Upper lobe of right lung (tissue), 1 donor: ENCODE data around the gene NAALAD2. TPM values are rescaled to one million over a fixed set of nuclear protein-coding genes. Genes with fewer than 3 reads are reported as not detected.
"Not testable (repeated sequence)": the region's sequence is repeated elsewhere in the genome, so short reads cannot be mapped to it uniquely, and the experiment has no call there.

Source experiments
- ATAC-seq: fragments of 200-7000 bp; cut with Tn5 transposase; one replicate; pipeline ENCODE4 v1.9.1; 2020; ENCODE audit warnings: mild to moderate bottlenecking, moderate library complexity
- DNase-seq: peaks from one replicate; pipeline ENCODE4 v3.0.0-alpha.2; 2020
- H3K27ac ChIP-seq: fragments of 200-600 bp; one replicate; pipeline ENCODE4 v1.8.0; 2022
- H3K27me3 ChIP-seq: fragments of 200-600 bp; one replicate; pipeline ENCODE4 v1.8.0; 2022; ENCODE audit warnings: mild to moderate bottlenecking
- H3K36me3 ChIP-seq: fragments of 200-600 bp; one replicate; pipeline ENCODE4 v1.8.0; 2022
- H3K4me1 ChIP-seq: fragments of 200-600 bp; one replicate; pipeline ENCODE4 v1.8.0; 2022
- H3K4me3 ChIP-seq: fragments of 200-600 bp; one replicate; pipeline ENCODE4 v1.8.0; 2022; ENCODE audit warnings: mild to moderate bottlenecking
- H3K9me3 ChIP-seq: fragments of 200-600 bp; one replicate; pipeline ENCODE4 v1.8.0; 2022
- intact Hi-C: fragments of 100-400 bp; cut with DNase I; formaldehyde crosslinking; loops from one replicate; pipeline ENCODE4 v1.11.0; 2022
- total RNA-seq: library from RNA; stranded (reverse); fragmentation: NEBNext Ultra II Directional; extraction: Animal tissue kit (Norgen Biotek cat#: 25700); gene quantifications from one replicate; pipeline ENCODE4 v1.2.1, GENCODE V29; 2021
- TF ChIP-seq, protein P1 (sequence below): fragments of 200-600 bp; IDR thresholded peaks from one replicate; pipeline ENCODE4 v1.8.0; 2022; ENCODE audit warnings: antibody characterized with exemption
- donor health status: DM: no; HTN: yes; CAD: no; lungs with severe emphysema.

NAALAD2 gene
- total RNA-seq, 1 donor from 2014 or later = 2.6 TPM

DNA sequence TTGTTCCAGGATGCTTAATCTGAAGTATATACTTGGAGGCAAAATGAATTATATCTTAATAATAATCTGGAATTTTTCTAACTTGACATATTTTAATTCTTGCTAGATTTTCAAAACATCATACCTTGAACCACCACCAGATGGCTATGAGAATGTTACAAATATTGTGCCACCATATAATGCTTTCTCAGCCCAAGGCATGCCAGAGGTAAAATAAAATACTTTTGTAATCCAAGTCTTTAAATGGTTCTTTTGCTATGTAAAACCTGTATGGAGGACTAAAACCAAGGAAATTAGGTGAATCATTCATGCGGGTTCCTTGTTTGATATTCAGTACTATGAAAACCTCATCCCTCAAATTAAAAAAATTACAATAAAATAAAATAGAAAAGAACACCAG lies 14.4 kb downstream of the NAALAD2 start:
- Histone ChIP-seq H3K4me3 (no peak overlapping the region), H3K36me3 (no peaks in the 10 kb centered on the region), H3K27ac (no peak overlapping the region), H3K4me1 (no peaks in the 10 kb centered on the region), H3K27me3 (no peaks in the 10 kb centered on the region), H3K9me3 (no peaks in the 10 kb centered on the region)
- TF ChIP-seq, protein P1, sequence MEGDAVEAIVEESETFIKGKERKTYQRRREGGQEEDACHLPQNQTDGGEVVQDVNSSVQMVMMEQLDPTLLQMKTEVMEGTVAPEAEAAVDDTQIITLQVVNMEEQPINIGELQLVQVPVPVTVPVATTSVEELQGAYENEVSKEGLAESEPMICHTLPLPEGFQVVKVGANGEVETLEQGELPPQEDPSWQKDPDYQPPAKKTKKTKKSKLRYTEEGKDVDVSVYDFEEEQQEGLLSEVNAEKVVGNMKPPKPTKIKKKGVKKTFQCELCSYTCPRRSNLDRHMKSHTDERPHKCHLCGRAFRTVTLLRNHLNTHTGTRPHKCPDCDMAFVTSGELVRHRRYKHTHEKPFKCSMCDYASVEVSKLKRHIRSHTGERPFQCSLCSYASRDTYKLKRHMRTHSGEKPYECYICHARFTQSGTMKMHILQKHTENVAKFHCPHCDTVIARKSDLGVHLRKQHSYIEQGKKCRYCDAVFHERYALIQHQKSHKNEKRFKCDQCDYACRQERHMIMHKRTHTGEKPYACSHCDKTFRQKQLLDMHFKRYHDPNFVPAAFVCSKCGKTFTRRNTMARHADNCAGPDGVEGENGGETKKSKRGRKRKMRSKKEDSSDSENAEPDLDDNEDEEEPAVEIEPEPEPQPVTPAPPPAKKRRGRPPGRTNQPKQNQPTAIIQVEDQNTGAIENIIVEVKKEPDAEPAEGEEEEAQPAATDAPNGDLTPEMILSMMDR = no peak
- no peak for DNase-seq
- intact Hi-C loops = no loop called here
- no peak for ATAC-seq

DNA sequence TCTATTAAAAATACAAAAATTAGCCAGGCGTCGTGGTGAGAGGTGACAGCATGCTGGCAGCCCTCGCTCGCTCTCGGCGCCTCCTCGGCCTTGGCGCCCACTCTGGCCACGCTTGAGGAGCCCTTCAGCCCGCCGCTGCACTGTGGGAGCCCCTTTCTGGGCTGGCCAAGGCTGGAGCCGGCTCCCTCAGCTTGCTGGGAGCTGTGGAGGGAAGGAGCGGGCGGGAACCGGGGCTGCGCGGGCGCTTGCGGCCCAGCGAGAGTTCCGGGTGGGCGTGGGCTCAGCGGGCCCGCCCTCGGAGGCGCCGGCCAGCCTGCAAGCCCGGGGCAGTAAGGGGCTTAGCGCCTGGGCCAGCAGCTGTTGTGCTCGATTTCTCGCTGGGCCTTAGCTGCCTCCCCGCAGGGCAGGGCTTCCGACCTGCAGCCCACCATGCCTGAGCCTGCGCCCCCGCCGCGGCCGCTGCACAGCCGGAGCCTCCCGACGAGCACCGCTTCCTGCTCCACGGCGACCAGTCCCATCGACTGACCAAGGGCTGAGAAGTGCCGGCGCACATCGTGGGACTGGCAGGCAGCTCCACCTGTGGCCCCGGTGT lies 32.6 kb downstream of the NAALAD2 start:
- H3K27me3 ChIP-seq, intact Hi-C loops, H3K36me3 ChIP-seq, H3K9me3 ChIP-seq, DNase-seq, ATAC-seq, H3K4me3 ChIP-seq, H3K27ac ChIP-seq, H3K4me1 ChIP-seq: not testable (repeated sequence)

DNA sequence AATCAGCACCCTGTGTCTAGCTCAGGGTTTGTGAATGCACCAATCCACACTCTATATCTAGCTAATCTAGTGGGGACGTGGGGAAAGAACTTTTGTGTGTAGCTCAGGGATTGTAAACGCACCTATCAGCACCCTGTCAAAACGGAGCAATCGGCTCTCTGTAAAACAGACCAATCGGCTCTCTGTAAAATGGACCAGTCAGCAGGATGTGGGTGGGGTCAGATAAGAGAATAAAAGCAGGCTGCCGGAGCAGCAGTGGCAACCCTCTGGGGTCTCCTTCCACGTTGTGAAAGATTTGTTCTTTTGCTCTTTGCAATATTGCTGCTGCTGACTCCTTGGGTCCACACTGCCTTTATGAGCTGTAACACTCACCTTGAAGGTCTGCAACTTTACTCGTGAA lies 33.2 kb downstream of the NAALAD2 start:
- DNase-seq, H3K27me3 ChIP-seq, H3K36me3 ChIP-seq, H3K4me1 ChIP-seq, H3K27ac ChIP-seq, H3K4me3 ChIP-seq, intact Hi-C loops, H3K9me3 ChIP-seq, ATAC-seq: not testable (repeated sequence)

DNA sequence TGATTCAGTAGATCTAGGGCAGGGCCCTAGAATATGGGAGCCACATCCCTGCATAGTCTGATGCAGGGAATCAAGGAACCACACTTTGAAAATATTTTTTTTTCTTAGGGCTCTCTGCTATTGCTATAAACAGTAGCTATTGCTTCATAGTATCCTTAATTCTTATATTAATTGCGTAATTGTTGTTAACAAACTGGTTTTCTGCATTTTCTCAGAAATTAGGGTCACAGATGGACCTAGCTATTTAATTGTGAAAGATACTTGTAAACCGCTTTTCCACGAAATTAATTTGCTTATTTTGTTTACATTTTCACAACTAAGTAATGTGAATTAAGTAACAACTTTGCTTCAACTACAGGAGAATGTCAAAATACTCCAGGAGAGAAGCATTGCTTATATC lies 34.1 kb downstream of the NAALAD2 start:
- ATAC-seq = no peak
- Histone ChIP-seq H3K36me3 (no peaks in the 10 kb centered on the region), H3K27ac (no peak overlapping the region), H3K4me3 (no peak overlapping the region), H3K4me1 (no peaks in the 10 kb centered on the region), H3K27me3 (no peaks in the 10 kb centered on the region), H3K9me3 (no peaks in the 10 kb centered on the region)
- intact Hi-C loops = no loop called here
- TF ChIP-seq, protein P1 = no peak
- no peak for DNase-seq

DNA sequence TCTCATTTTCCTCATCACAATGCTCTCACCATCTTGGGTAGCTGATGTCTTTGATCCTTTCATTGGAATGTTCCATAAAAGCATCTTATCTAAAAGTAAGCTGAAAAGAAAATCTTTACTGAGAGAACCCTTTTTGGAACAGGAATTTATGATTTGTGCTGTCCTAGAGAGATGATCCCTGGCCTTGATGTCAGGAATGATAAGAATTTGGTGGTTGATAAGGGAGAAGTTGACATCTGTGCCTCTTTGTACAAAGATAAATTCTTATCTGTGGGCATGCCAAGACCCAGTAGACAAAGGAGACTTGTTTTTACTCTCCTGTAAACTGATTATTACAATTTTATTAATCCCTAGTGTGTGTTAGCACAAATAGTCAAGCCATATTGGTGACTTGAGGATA lies 36.9 kb downstream of the NAALAD2 start:
- H3K4me1 ChIP-seq = no peaks in the 10 kb centered on the region
- ATAC-seq (no peak), DNase-seq (no peak)
- no peak overlapping the region for H3K27ac ChIP-seq
- no peaks in the 10 kb centered on the region for H3K36me3 ChIP-seq
- TF ChIP-seq, protein P1 = no peak
- no peaks in the 10 kb centered on the region for H3K27me3 ChIP-seq
- H3K4me3 ChIP-seq = no peak overlapping the region
- intact Hi-C loops = no loop called here
- no peaks in the 10 kb centered on the region for H3K9me3 ChIP-seq

DNA sequence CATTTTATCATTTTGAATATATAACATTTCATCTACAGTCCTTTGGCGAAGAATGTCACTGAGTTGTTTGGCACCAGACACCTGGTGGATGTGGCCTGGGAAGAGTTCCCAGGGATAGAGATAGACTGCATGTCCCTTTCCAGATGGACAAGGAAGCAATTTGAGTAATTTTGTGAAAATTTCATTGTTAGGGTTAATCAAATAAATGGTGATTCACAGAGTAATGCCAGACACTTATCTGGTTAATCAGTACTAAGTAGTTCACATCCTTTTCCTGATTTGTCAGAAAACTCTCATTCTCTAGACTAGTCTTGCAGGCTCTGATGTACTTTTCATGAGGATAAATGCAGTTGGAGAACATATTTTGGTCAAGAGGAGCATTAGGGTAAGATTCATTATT lies 41.6 kb downstream of the NAALAD2 start:
- H3K27ac ChIP-seq = no peak overlapping the region
- no peaks in the 10 kb centered on the region for H3K36me3 ChIP-seq
- intact Hi-C loops = no loop called here
- no peaks in the 10 kb centered on the region for H3K9me3 ChIP-seq
- H3K4me3 ChIP-seq = no peak overlapping the region
- DNase-seq (no peak), ATAC-seq (no peak)
- H3K27me3 ChIP-seq = no peaks in the 10 kb centered on the region
- no peaks in the 10 kb centered on the region for H3K4me1 ChIP-seq
- TF ChIP-seq, protein P1 = no peak

DNA sequence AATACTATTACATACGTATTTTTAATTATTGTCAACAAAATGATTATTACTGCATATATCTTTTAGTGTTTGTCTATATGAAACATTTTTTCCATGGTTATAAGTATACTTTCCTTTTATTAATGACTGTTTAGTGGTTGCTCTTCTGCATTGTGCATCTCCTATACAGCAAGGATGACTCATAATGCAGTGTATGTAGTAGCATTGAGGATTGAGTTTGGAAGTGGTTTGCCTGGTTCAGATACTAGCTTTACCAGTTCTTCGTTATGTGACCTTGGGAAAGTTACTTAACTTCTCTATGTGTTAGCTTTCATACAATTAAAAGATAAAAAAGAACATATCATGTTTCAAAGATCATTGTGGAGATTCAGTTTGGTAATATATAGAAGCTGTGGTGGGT lies 44.3 kb downstream of the NAALAD2 start:
- no peak for DNase-seq
- Histone ChIP-seq H3K27ac (no peak overlapping the region), H3K36me3 (no peaks in the 10 kb centered on the region), H3K9me3 (no peaks in the 10 kb centered on the region), H3K4me1 (no peaks in the 10 kb centered on the region), H3K27me3 (no peaks in the 10 kb centered on the region), H3K4me3 (no peak overlapping the region)
- TF ChIP-seq, protein P1 = no peak
- no peak for ATAC-seq
- intact Hi-C loops = no loop called here
